HG02970 (cell line): ENCODE measurements around the gene SH3RF3.

ENCODE experiments used
- ATAC-seq: cut with Tn5 transposase; IDR thresholded peaks from one replicate; pipeline ENCODE4 v1.9.1; 2021; ENCODE audit warnings: mild to moderate bottlenecking, moderate library complexity, moderate number of reproducible peaks; ENCODE audit not compliant: unreplicated experiment, low FRiP score

The SH3RF3 gene

DNA sequence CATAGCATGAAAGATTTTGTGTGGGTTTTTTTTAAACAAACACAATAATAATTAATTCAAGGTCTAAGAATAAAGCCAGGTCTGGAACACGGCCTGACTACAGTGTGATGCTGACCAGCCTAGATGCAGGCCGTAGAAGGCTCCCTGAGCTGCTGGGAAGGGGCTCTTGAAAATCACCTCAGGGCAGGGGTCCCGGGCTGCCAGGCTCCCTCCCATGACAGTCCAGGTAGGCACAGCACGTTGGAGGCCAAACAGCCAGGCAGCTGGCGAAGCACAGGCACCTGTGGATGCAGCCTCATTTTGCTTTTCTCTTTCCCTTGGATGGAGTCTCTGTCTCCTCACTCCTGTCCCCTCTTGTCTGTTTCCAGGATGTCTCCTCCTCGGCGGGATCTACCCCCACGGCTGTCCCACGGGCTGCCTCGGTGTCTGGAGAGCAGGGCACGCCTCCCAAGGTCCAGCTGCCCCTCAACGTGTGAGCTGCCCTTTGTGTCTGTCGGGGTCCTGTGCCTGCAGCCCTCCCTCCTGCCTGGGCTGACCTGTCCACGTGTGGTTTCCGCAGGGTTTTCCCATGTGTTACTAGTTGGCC lies 290.3 kb downstream of the SH3RF3 start:
- no peak for ATAC-seq

DNA sequence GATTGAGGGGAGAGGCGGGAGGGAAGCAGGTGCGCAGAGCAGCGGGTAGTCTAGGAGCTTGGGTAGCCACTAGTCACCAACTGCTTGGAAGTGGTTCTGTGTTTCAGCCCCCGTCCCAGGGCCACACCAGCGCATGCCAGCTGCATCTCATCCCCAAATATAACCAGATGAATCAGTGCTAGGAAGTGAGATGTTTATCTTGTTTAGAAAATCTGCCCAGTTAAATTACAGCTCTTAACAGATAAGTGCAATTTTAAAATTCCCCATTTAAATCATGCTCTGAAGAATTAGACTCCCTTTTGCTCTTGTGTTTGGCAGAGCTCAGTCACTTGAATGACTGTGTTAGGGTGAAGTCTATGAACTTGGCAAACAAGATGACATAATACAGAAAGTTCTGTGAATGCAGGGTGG lies 291.0 kb downstream of the SH3RF3 start:
- no peak for ATAC-seq

GRCh38 chr2:109421101-109421500 lies 292.1 kb downstream of the SH3RF3 start:
- ATAC-seq, result no peak

GRCh38 chr2:109421642-109422041 lies 292.6 kb downstream of the SH3RF3 start:
- ATAC-seq, result no peak

DNA sequence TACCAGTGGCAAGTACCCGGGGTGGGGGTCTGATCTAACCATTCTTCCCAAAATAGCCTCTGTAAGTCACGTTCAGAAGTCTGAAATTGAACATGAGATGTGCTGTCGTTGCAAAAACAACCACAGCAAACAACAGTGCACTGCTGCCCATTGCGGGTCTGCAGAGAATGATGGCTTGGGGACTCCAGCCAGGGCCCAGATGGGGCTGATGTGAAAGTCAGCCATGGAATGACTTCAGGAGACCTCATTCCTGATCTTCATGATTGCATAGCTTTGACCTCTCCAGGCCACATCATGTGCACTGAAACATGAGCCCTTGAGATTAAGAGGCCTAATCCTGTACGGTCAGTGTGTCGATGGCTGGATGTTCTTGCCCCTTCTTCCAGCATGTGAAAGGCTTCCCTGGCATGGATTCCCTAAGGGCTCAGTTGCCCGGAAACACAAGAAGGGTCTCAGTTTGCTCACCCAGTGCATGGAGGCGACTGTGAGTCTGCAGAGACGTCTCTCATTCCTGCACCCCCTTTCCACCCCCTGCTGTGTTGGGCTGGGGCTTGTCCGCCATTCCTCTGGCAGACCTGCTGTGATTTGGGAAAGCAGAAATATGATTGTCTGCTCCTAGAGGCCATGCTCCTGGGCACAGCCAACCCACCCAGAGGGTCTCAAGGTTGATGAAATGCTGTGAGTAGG lies 293.2 kb downstream of the SH3RF3 start:
- ATAC-seq, result no peak

GRCh38 chr2:109422758-109423500 lies 293.9 kb downstream of the SH3RF3 start:
- ATAC-seq, result no peak

GRCh38 chr2:109423556-109424359 lies 294.8 kb downstream of the SH3RF3 start:
- no peak for ATAC-seq

- no peak for ATAC-seq
Measured at GRCh38 chr2:109425411-109425810, 296.4 kb downstream of the SH3RF3 start.

DNA sequence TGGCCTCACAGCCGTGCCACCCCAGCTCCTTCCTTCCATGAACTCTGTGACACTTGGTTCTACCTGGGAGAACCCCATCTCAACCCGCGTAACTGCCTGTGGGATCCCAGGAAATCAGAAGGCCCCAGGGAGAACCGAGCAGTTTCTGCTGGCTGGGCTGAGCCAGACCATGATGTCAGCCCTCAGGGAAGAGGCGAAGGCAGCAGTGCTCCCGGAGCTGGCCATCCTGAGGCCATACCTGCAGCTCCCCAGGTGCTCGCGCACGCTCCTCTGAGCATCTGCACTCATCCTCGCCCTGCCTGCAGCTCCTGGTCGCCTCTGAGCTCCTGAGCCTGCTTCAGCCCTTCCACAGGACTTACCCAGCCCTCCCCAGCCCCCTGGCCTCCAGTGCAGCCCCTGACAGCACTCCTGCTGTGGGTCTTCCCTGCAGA lies 298.7 kb downstream of the SH3RF3 start:
- no peak for ATAC-seq

DNA sequence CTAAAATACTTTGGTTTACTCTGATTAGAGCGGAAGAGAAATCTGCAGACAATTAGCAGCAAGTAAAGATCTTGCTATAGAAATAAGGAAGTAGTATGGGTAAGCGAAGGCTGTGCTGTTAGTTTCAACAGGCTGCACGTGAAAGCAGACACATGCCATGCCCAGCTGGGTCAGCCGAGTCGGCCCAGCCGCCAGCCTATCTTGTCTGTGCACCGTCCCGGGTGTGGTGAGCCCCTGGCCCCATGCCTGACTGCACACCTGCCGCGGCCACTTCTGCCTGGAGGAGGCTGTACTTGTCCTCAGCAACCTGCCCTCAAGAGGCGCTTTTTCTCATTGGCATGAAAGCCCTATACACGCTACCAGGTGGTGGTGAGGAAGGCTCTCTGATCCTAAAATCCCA lies 299.3 kb downstream of the SH3RF3 start:
- ATAC-seq, result no peak

DNA sequence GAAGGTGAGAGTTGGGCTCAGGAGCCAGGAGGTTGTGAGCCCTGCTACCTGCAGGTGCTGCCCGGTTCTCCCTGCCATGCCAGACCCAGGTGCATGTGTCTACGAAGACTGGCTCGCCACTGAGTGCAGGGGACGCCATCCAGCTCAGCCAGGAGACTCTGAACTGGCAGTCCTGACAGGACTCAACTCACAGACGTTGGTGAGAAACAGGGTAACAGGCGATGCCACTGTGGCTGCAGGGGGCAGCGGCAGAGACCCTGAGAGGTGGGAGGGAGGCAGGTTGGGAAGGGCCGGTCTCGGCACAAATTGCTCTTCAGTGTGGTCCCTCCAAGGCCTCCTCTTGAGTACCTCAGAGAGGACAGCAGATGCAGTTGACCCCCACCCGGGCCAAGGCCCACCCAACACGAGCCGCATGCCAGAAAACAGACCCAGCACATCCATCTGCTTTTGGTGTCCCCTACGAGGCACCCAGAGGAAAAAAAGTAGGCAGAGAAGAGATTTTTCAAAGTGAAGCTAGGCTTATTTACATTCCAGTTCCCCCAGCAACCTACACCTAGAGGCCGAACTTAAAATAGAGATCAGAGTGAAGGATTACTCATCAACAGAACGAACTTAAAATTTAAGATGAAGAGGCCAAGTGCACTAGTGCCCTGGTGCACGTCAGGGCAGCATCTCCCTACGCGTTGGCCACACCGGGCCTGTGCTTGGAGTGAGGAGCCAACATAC lies 300.0 kb downstream of the SH3RF3 start:
- no peak for ATAC-seq

GRCh38 chr2:109429567-109430328 lies 300.7 kb downstream of the SH3RF3 start:
- no peak for ATAC-seq

GRCh38 chr2:109430329-109430636 lies 301.3 kb downstream of the SH3RF3 start:
- ATAC-seq, result no peak

DNA sequence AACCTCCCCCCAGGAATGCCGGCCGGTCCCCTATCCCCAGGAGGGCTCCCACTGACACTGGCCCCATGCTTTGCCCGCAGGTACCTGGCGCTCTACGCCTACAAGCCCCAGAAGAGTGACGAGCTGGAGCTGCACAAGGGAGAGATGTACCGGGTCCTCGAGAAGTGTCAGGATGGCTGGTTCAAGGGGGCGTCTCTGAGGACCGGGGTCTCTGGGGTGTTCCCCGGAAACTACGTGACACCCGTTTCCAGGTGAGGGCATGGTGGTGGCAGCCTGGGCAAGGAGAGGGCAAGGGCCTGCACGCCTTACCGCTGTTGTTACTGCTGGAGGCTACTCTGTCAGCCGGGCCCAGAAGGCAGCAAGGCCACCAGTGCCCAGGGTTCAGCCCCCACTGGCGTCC lies 303.4 kb downstream of the SH3RF3 start:
- ATAC-seq, result no peak

- ATAC-seq, result no peak
Measured at GRCh38 chr2:109433486-109433885, 304.5 kb downstream of the SH3RF3 start.

DNA sequence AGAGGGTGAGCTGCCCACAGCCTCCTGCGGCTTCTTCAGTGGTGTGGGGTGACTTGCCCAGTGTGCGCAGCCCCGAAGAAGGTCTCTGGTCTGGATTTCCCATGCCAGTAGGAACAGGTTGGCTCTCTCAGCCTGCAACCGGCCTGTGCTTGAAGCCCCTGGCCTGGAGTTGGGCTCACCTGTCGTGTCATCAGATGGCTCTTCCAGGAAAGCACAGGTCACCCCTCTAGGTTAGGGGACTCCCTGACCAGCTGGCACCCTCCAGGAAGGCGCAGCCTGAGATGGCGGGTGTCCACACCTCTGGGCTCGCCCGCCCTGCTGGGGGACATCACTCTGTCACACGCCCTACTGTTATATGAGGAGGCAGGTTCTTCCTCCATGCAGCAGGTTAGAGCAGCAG lies 304.9 kb downstream of the SH3RF3 start:
- ATAC-seq, result no peak

DNA sequence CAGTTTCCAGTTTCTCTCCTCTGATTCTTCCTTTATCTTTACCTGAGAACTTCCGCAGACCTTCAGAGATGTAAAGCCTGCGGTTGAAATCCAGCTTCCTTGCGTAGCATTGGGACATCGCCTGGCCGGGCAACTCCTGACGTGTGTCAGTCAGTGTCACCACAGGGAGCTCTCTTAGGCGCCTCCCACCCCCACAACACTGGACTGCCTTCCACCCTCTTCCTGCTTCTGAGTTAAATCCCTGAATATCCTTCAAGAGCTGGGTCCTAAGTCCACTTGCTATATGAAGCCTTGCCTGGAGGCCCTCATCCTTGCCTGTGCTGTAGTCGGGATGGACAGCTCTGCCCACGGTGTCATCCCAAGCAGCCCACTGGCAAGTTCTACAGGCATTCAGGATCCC lies 305.3 kb downstream of the SH3RF3 start:
- ATAC-seq, result no peak

DNA sequence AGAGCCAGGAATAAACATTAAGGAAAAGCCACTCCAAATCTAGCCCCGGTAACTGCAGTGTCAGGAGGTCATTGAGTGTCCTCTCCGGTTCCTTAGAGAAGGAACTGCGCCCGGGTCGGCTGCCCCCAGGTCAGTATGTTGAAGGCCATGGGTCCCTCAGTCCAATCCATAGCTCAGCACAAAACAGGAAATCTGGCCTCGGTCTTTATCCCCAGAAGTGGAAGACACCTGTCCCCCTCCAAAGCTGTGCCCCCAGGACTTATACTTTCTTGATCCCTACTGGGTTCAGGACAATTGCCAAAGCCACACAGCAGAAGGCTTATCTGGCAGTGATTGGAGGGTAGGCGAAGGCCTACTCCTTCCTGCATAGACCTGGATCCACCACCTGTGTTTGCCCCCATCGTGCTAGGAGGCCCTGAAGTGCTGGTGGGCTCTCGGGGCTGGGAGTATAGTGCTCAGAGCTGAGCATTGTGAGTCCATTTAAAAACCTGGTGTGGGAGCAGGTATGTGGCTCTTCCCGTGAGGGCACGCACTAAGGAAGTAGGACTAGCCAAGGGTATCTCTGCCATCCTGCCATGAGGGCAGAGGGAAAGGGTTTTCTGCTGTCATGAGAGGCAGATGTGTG lies 306.2 kb downstream of the SH3RF3 start:
- ATAC-seq, result no peak

GRCh38 chr2:109435901-109436598 lies 307.0 kb downstream of the SH3RF3 start:
- ATAC-seq, result no peak
